GM10248 (cell line): ENCODE results near the gene PHLPP1.
A peak's percentile ranks its signal among the peaks of the same experiment; 100 is the strongest.

ENCODE experiments used
- CTCF ChIA-PET: fragments of 300-600 bp; sonication (Branson Sonifier 250); formaldehyde crosslinking; extraction: SDS; loops from one replicate; lab custom pipeline; 2021; ENCODE audit warnings: antibody characterized with exemption; lab: Yijun Ruan, JAX
- POLR2A ChIA-PET: fragments of 350-650 bp; sonication (Branson Sonifier 250); formaldehyde crosslinking; extraction: SDS; loops from one replicate; lab custom pipeline; 2020; ENCODE audit warnings: antibody characterized with exemption; lab: Yijun Ruan, JAX
- DNase-seq: peaks from one replicate; pipeline ENCODE4 v3.0.0; 2012; ENCODE audit errors: extremely low spot score
- TF ChIP-seq, protein P1 (sequence below): IDR thresholded peaks from 2 replicates; pipeline ENCODE4 v1.5.1; 2012; ENCODE audit warnings: mild to moderate bottlenecking, low read depth; ENCODE audit errors: extremely low read depth, missing control alignments, control extremely low read depth

The PHLPP1 gene

GRCh38 chr18:62935994-62936393, 220.7 kb downstream of the PHLPP1 start:
- ChIA-PET CTCF (no interaction called here), POLR2A (no interaction called here)
- DNase-seq = no peak
- TF ChIP-seq, protein P1, sequence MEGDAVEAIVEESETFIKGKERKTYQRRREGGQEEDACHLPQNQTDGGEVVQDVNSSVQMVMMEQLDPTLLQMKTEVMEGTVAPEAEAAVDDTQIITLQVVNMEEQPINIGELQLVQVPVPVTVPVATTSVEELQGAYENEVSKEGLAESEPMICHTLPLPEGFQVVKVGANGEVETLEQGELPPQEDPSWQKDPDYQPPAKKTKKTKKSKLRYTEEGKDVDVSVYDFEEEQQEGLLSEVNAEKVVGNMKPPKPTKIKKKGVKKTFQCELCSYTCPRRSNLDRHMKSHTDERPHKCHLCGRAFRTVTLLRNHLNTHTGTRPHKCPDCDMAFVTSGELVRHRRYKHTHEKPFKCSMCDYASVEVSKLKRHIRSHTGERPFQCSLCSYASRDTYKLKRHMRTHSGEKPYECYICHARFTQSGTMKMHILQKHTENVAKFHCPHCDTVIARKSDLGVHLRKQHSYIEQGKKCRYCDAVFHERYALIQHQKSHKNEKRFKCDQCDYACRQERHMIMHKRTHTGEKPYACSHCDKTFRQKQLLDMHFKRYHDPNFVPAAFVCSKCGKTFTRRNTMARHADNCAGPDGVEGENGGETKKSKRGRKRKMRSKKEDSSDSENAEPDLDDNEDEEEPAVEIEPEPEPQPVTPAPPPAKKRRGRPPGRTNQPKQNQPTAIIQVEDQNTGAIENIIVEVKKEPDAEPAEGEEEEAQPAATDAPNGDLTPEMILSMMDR = no peak

GRCh38 chr18:62937065-62937464, 221.7 kb downstream of the PHLPP1 start:
- TF ChIP-seq, protein P1 = no peak
- ChIA-PET POLR2A (no interaction called here), CTCF (interaction anchor here (1.2 kb wide), 1 partner anchor 8 kb away, joined by 3 read pairs; no protein-coding TSS in a partner anchor)
- no peak for DNase-seq

GRCh38 chr18:62938006-62938405, 222.7 kb downstream of the PHLPP1 start:
- TF ChIP-seq, protein P1 = no peak
- no peak for DNase-seq
- CTCF ChIA-PET = interaction anchor here (1.2 kb wide), 1 partner anchor 9 kb away, joined by 3 read pairs; no protein-coding TSS in a partner anchor
- POLR2A ChIA-PET = no interaction called here

GRCh38 chr18:62938487-62938886, 223.1 kb downstream of the PHLPP1 start:
- TF ChIP-seq, protein P1 = no peak
- DNase-seq = peak; percentile 30
- POLR2A ChIA-PET = no interaction called here
- CTCF ChIA-PET = no interaction called here

GRCh38 chr18:62939433-62939832, 224.1 kb downstream of the PHLPP1 start:
- POLR2A ChIA-PET = interaction anchor here (0.7 kb wide), 1 partner anchor 143 kb away, joined by 9 read pairs; no protein-coding TSS in a partner anchor
- TF ChIP-seq, protein P1 = no peak
- no peak for DNase-seq
- CTCF ChIA-PET = no interaction called here

- TF ChIP-seq, protein P1 = no peak
These were observed 224.6 kb downstream of the PHLPP1 start for GRCh38 chr18:62939926-62940325.

GRCh38 chr18:62942578-62942977, 227.2 kb downstream of the PHLPP1 start:
- ChIA-PET POLR2A (no interaction called here), CTCF (interaction anchor here (0.9 to 1.7 kb wide), 3 partner anchors 11 to 359 kb away, joined by 3 to 7 read pairs (median 3); no protein-coding TSS in a partner anchor)
- TF ChIP-seq, protein P1 = no peak
- DNase-seq = no peak

More at GRCh38 chr18:62939926-62940325, 224.6 kb downstream of the PHLPP1 start:
- CTCF ChIA-PET = no interaction called here
- no peak for DNase-seq
- POLR2A ChIA-PET = interaction anchor here (0.7 kb wide), 1 partner anchor 144 kb away, joined by 9 read pairs; no protein-coding TSS in a partner anchor
